ENCODE measurements around the gene STK39.

DNA sequence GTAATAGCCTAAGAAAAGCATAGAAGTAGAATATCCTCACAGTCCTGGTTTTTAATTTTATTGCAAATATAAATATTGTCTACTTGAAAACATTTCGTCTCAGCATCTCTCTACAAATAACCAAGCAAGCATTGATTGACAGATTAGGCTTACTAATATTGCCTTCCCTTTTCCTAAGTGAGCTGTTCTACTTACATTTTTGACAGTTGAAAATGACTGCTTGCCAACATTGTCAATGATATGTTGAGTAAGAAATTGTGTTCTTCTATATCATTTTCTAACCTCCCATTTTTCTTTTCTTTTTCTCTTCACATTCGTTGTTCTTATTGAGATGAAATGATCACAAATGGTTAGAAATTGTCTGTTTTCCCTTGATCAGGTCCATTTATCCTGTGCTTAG, 47.0 kb upstream of the STK39 start:
- TF ChIP-seq, protein P1, sequence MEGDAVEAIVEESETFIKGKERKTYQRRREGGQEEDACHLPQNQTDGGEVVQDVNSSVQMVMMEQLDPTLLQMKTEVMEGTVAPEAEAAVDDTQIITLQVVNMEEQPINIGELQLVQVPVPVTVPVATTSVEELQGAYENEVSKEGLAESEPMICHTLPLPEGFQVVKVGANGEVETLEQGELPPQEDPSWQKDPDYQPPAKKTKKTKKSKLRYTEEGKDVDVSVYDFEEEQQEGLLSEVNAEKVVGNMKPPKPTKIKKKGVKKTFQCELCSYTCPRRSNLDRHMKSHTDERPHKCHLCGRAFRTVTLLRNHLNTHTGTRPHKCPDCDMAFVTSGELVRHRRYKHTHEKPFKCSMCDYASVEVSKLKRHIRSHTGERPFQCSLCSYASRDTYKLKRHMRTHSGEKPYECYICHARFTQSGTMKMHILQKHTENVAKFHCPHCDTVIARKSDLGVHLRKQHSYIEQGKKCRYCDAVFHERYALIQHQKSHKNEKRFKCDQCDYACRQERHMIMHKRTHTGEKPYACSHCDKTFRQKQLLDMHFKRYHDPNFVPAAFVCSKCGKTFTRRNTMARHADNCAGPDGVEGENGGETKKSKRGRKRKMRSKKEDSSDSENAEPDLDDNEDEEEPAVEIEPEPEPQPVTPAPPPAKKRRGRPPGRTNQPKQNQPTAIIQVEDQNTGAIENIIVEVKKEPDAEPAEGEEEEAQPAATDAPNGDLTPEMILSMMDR (conservative IDR thresholded peaks at IDR 0.05; ENCODE audit: low read depth, low read length): no peak
- TF ChIP-seq EZH2 (IDR thresholded peaks at IDR 0.05; ENCODE audit: borderline replicate concordance, low read depth, low read length, poor library complexity, severe bottlenecking): no peak

Data from A673 (cell line).